ENCODE measurements around the gene C17orf67.

C17orf67 gene

GRCh38 chr17:56863974-56864373 is 30.3 kb upstream of the C17orf67 start:
- TF ChIP-seq CTCF (IDR thresholded peaks at IDR 0.05; ENCODE audit: low read depth, low read length, missing control alignments) = no peak
- in situ Hi-C loops (cut with HindIII; ENCODE audit: low pct_ligation_motif_present, low sequenced_read_pairs) = no loop called here
- Histone ChIP-seq H3K36me3 (replicated peaks) (no peaks in the 10 kb centered on the region), H3K4me3 (ENCODE audit: low read depth, low read length) (no peak overlapping the region), H3K27ac (no peak overlapping the region), H3K27me3 (replicated peaks) (no peaks in the 10 kb centered on the region)
- no peak for DNase-seq

- H3K27ac ChIP-seq = no peak overlapping the region
- no peak overlapping the region for H3K4me3 ChIP-seq (ENCODE audit: low read depth, low read length)
- no peak for TF ChIP-seq CTCF (IDR thresholded peaks at IDR 0.05; ENCODE audit: low read depth, low read length, missing control alignments)
- H3K36me3 ChIP-seq (replicated peaks) = no peaks in the 10 kb centered on the region
- in situ Hi-C loops (cut with HindIII; ENCODE audit: low pct_ligation_motif_present, low sequenced_read_pairs) = no loop called here
- H3K27me3 ChIP-seq (replicated peaks) = no peaks in the 10 kb centered on the region
- DNase-seq = no peak
Observed at GRCh38 chr17:56861899-56862298, 28.2 kb upstream of the C17orf67 start.

GRCh38 chr17:56851008-56851407 is 17.3 kb upstream of the C17orf67 start:
- DNase-seq = no peak
- Histone ChIP-seq H3K27me3 (replicated peaks) (no peaks in the 10 kb centered on the region), H3K4me3 (ENCODE audit: low read depth, low read length) (no peak overlapping the region), H3K27ac (no peak overlapping the region), H3K36me3 (replicated peaks) (no peaks in the 10 kb centered on the region)
- no peak for TF ChIP-seq CTCF (IDR thresholded peaks at IDR 0.05; ENCODE audit: low read depth, low read length, missing control alignments)
- in situ Hi-C loops (cut with HindIII; ENCODE audit: low pct_ligation_motif_present, low sequenced_read_pairs) = no loop called here

- H3K36me3 ChIP-seq (replicated peaks) = no peaks in the 10 kb centered on the region
- in situ Hi-C loops (cut with HindIII; ENCODE audit: low pct_ligation_motif_present, low sequenced_read_pairs) = no loop called here
- no peak overlapping the region for H3K4me3 ChIP-seq (ENCODE audit: low read depth, low read length)
- no peak for TF ChIP-seq CTCF (IDR thresholded peaks at IDR 0.05; ENCODE audit: low read depth, low read length, missing control alignments)
- DNase-seq = no peak
- no peak overlapping the region for H3K27ac ChIP-seq
- no peaks in the 10 kb centered on the region for H3K27me3 ChIP-seq (replicated peaks)
Observed at GRCh38 chr17:56850591-56850990, 16.9 kb upstream of the C17orf67 start.

GRCh38 chr17:56849131-56849530 is 15.4 kb upstream of the C17orf67 start:
- H3K4me3 ChIP-seq (ENCODE audit: low read depth, low read length) = no peak overlapping the region
- DNase-seq = no peak
- no peaks in the 10 kb centered on the region for H3K36me3 ChIP-seq (replicated peaks)
- in situ Hi-C loops (cut with HindIII; ENCODE audit: low pct_ligation_motif_present, low sequenced_read_pairs) = no loop called here
- TF ChIP-seq CTCF (IDR thresholded peaks at IDR 0.05; ENCODE audit: low read depth, low read length, missing control alignments) = no peak
- H3K27ac ChIP-seq = no peak overlapping the region
- H3K27me3 ChIP-seq (replicated peaks) = no peaks in the 10 kb centered on the region

GRCh38 chr17:56847106-56847505 is 13.4 kb upstream of the C17orf67 start:
- H3K27me3 ChIP-seq (replicated peaks) = no peaks in the 10 kb centered on the region
- TF ChIP-seq CTCF (IDR thresholded peaks at IDR 0.05; ENCODE audit: low read depth, low read length, missing control alignments) = no peak
- no peak for DNase-seq
- no peak overlapping the region for H3K27ac ChIP-seq
- H3K36me3 ChIP-seq (replicated peaks) = no peaks in the 10 kb centered on the region
- in situ Hi-C loops (cut with HindIII; ENCODE audit: low pct_ligation_motif_present, low sequenced_read_pairs) = no loop called here
- no peak overlapping the region for H3K4me3 ChIP-seq (ENCODE audit: low read depth, low read length)

All from brain microvascular endothelial cell (primary cell).